MG63 (cell line): ENCODE data around the gene C5. TPM values are rescaled to one million over a fixed set of nuclear protein-coding genes. Genes with fewer than 3 reads are reported as not detected.
A peak's percentile ranks its signal among the peaks of the same experiment; 100 is the strongest.

Experiments used
- DNase-seq: peaks from one replicate; pipeline ENCODE4 v3.0.0-alpha.2; 2020
- H3K27me3 ChIP-seq: fragments of 250-450 bp; sonication (Bioruptor Pico); 2 replicates; pipeline ENCODE4 v1.5.1; 2020; ENCODE audit warnings: mild to moderate bottlenecking, moderate library complexity
- H3K36me3 ChIP-seq: fragments of 250-450 bp; sonication (Bioruptor Pico); 2 replicates; pipeline ENCODE4 v1.5.1; 2020; ENCODE audit warnings: mild to moderate bottlenecking, moderate library complexity
- H3K4me3 ChIP-seq: fragments of 250-450 bp; sonication (Bioruptor Pico); 2 replicates; pipeline ENCODE4 v1.5.1; 2020; ENCODE audit warnings: mild to moderate bottlenecking, moderate library complexity
- H3K9me3 ChIP-seq: fragments of 250-450 bp; sonication (Bioruptor Pico); 2 replicates; pipeline ENCODE4 v1.5.1; 2020; ENCODE audit warnings: mild to moderate bottlenecking, moderate library complexity
- total RNA-seq: library from RNA; depleted of rRNA; stranded (reverse); fragments of >200 nt; shearing (Covaris generic); gene quantifications from 2 replicates; pipeline ENCODE4 v1.2.3, GENCODE V29; 2014; ENCODE audit warnings: low replicate concordance

C5 gene
- total RNA-seq, 1 experiment from 2014 or later, result 2.4 TPM

DNA sequence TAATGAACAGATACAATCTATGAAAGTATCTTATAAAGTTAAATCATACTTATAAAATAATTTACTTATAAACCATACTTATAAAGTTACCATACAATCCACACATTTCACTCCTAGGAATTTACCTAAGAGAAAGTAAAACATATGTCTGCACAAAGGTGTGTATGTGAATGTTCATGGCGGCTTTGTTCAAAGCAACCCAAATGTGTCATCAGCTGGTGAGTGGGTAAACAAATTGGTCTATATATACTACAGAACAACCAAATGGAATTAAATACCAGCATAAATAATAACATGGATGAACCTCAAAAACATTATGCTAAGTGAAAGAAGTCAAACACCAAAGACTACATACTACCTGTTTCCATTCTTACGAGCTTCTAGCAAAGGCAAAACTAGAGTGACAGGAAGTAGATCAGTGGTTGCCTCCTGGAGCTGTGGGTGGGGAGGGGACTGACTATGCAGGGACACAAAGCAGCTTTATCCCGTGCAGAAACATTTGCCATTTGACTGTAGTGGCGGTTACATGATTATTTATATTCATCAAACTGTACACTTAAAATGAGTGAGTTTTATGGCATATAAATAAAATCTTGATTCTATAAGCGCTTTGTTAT is 134.1 kb downstream of the C5 start:
- H3K4me3 ChIP-seq, result no peak overlapping the region
- H3K36me3 ChIP-seq, result no peaks in the 10 kb centered on the region
- no peak for DNase-seq
- H3K27me3 ChIP-seq, result no peaks in the 10 kb centered on the region
- H3K9me3 ChIP-seq, result no peaks in the 10 kb centered on the region

DNA sequence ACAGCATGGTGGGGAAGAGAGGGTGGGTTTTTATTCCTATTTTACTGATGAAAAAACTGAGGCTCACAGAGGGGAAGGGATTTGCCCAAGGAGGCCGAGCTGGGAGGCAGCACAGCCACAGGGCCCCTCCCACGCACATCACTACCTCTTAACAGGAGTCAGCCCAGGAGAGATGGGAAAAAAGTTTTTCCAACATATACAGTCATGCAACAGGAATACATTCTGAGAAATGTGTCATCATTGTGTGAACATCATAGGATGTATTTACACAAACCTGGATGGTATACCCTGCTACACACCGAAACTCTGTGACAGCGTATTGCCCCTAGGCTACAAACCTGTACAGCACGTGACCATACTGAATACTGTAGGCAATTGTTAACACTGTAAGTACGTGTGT is 135.1 kb downstream of the C5 start:
- Histone ChIP-seq H3K4me3 (no peak overlapping the region), H3K36me3 (no peaks in the 10 kb centered on the region), H3K27me3 (no peaks in the 10 kb centered on the region), H3K9me3 (no peaks in the 10 kb centered on the region)
- DNase-seq, result no peak

DNA sequence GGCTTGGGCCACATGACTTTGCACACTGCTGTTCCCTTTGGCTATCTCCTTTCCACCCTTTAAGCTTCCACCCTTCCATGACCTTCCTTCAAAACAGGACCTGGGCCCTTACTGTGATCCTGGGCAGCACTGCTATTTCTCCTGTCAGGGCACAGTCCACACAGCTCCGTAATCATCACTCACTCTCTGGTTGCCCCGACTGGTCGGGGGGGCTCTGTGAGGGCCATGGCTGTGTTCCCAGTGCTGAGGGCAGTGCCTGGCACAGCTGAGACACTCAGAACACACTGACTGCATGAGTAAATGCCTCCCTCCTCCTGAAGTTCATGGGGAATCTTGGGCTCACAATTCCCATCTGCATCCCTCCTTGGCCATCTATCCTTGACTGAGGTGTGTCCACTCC is 135.7 kb downstream of the C5 start:
- DNase-seq, result peak; percentile 36
- no peaks in the 10 kb centered on the region for H3K36me3 ChIP-seq
- no peak overlapping the region for H3K4me3 ChIP-seq
- H3K9me3 ChIP-seq, result no peaks in the 10 kb centered on the region
- H3K27me3 ChIP-seq, result no peaks in the 10 kb centered on the region

DNA sequence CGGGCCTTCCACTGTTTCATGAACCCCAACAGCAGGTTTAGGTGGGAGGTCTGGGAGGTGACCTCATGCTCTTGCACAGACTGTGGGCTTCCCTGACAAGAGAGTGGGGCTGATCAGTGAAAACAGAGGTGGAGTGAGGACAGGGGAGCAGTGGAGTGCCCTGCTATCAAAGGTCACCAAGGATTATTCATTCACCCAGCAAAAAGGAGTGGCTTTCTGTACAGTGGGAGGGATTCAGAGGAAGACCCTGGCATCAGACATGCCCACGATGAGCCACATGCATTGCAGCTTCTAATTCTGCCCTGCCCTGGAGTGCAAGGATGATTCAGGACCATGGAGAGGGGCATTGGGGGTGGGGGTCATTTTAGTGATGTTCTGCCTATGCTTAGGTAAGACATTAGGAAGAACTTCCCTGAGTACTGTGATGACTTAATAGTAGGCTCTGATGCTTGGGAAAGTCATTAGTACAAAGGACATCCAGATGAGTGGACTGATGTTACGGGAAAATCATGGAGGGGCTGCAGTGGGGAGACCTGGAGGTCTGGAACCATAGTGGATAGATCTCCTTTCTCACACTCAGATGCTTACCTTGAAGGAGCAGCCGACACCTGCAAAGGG is 136.3 kb downstream of the C5 start:
- Histone ChIP-seq H3K27me3 (no peaks in the 10 kb centered on the region), H3K9me3 (no peaks in the 10 kb centered on the region), H3K36me3 (no peaks in the 10 kb centered on the region), H3K4me3 (no peak overlapping the region)
- DNase-seq, result no peak

DNA sequence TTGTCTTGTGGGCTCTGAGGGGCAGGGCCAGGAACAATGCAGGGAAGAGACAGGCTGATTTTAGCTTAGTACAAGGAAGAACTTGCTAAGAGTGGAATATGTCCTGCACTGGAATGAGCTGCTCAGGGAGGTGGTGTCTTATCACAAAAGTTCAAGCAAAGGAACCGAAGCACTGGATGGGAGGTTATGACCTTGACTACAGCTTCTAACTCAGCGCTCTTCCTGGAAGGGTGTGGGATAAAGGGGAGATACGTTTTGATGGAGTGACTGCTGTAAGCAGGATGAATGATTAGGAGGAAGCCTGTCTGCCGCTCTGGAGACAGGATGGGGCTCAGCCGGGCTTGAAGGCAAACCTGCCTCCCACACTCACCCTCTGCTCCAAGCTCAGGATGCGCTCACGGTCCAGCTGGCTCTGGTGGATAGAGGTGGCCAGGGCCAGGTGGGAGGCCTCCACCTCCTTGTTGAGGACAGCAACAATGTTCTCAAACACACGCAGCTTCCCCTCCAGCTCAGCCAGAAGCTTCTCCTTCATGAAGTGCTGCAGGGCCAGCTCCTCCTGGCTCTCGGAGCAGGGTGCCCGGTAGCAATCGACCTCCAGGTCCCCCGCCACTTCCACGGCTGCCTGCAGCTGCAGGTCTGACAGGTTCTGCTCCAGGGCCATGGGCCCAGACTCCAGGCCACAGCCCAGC is 137.0 kb downstream of the C5 start:
- Histone ChIP-seq H3K27me3 (no peaks in the 10 kb centered on the region), H3K9me3 (no peaks in the 10 kb centered on the region), H3K36me3 (no peaks in the 10 kb centered on the region), H3K4me3 (no peak overlapping the region)
- no peak for DNase-seq

DNA sequence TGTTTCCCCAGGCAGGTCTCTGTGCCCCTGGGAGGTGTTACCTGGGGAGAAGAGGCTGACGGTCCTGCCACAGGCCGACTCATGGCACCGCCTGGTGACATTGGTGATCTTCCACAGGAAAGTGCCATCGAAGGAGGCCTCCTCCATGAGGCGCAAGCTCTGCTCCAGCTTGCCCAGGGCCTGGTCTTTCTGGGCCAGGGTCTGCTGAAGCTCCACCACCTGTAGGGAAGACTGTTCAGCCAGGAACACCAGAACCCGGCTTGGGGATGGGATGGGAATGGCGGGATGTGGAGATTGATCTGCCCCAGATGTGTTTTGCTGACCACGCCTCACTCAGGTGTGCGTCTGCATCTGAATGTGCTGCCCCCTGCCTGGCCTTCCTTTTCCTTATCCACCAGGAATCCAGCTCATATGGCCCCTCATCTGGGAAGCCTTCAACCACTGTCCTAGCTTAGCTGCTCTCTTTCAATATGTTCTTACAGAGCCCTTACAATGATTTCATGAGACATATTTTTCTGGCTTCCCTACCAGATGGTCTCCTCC is 138.7 kb downstream of the C5 start:
- H3K4me3 ChIP-seq, result no peak overlapping the region
- no peaks in the 10 kb centered on the region for H3K27me3 ChIP-seq
- H3K9me3 ChIP-seq, result no peaks in the 10 kb centered on the region
- no peaks in the 10 kb centered on the region for H3K36me3 ChIP-seq
- DNase-seq, result no peak

DNA sequence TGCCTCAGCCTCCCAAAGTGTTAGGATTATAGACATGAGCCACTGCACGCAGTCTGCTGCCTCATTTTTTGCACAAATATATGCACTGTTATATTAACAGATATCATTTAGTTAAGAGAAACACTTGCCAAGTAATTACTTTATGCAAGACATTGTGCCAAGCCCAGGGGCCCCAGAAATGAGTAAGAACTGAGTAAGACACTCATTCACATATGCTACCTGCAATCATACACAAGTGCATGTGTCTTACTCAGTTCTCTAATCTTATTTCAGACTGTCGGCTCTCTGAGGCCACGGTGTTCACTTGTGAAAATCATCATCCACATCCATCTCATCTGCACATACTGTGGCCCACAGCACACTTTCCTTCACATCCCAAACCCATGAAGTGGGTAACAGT is 139.4 kb downstream of the C5 start:
- no peaks in the 10 kb centered on the region for H3K36me3 ChIP-seq
- no peaks in the 10 kb centered on the region for H3K27me3 ChIP-seq
- no peaks in the 10 kb centered on the region for H3K9me3 ChIP-seq
- DNase-seq, result peak; percentile 48
- no peak overlapping the region for H3K4me3 ChIP-seq

DNA sequence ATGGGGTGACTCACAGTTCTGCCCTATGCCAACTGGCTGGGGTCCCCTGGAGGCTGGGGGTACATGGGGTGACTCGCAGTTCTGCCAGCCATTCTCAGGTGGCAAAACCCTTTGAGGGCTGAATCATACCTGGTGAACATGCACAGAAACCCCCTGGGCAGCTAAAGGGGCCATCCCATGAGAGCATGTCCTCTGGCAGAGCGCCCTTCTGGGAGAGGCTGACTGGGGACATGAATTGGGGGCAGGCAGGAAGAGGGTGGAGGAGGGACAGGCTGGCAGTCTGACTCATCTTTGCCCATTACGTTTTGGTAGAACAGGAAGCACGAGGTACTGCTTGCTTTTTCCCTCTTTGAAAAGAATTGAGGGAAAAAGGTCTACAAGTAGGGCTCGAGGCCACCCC is 140.2 kb downstream of the C5 start:
- Histone ChIP-seq H3K36me3 (no peaks in the 10 kb centered on the region), H3K9me3 (no peaks in the 10 kb centered on the region), H3K27me3 (no peaks in the 10 kb centered on the region), H3K4me3 (no peak overlapping the region)
- DNase-seq, result peak; percentile 87

DNA sequence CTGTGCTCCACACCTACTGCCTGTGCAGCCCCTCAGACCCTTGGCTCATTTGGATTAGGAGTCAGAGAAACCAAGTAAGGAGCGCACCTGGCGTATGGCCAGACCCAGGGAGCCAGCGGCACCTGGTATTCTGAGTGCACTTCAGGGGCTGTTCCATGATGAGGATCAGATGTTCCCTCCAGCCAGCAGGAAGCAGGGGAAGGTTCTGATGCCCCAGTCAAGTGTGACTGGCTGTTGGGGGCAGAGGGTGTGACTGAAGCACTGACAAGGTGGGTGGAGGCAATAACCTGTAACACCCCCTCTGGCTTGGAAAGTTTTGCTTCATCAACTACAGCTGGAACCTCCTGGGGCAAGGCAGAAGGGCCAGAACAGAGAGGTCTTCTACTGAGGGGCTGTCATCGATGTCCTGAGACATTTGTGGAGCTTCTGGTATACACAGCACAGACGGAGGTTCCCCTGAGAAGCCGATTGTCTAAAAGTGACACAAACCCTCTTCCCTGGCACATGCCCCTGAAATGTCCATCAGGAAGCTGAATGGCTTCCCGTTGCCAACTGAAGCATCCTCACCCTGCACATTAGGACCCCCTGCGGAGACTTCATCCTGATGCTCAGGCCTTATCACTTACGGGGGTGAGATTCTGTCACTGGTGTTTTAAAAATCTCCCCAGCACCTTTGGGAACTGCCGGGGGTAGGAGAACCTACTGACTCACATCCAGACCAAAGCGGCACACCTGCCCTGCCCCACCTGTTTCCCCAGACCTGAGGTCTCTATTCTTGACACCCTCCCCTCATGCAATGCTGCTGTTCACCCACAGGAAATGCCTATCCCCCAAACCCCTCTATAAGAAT is 144.5 kb downstream of the C5 start:
- H3K27me3 ChIP-seq, result no peaks in the 10 kb centered on the region
- H3K9me3 ChIP-seq, result no peaks in the 10 kb centered on the region
- H3K4me3 ChIP-seq, result no peak overlapping the region
- H3K36me3 ChIP-seq, result no peaks in the 10 kb centered on the region
- no peak for DNase-seq

DNA sequence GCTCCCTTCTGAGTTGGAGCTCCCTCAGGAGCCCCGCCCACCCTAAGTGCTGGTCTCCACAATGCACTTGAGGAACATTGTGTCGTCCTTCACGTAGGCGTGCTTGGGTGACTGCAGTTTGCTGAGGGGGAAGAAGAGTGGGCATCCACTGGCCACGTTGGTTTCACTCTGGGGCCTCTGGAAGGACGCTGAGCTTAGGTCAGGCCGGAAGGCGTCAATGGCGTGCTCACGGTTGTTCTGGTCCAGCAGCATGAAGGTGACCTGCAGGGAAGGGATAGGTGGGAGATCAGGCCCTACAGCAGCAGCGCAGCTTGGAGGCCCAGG is 145.1 kb downstream of the C5 start:
- no peak for DNase-seq
- no peak overlapping the region for H3K4me3 ChIP-seq
- H3K9me3 ChIP-seq, result no peaks in the 10 kb centered on the region
- no peaks in the 10 kb centered on the region for H3K27me3 ChIP-seq
- no peaks in the 10 kb centered on the region for H3K36me3 ChIP-seq

DNA sequence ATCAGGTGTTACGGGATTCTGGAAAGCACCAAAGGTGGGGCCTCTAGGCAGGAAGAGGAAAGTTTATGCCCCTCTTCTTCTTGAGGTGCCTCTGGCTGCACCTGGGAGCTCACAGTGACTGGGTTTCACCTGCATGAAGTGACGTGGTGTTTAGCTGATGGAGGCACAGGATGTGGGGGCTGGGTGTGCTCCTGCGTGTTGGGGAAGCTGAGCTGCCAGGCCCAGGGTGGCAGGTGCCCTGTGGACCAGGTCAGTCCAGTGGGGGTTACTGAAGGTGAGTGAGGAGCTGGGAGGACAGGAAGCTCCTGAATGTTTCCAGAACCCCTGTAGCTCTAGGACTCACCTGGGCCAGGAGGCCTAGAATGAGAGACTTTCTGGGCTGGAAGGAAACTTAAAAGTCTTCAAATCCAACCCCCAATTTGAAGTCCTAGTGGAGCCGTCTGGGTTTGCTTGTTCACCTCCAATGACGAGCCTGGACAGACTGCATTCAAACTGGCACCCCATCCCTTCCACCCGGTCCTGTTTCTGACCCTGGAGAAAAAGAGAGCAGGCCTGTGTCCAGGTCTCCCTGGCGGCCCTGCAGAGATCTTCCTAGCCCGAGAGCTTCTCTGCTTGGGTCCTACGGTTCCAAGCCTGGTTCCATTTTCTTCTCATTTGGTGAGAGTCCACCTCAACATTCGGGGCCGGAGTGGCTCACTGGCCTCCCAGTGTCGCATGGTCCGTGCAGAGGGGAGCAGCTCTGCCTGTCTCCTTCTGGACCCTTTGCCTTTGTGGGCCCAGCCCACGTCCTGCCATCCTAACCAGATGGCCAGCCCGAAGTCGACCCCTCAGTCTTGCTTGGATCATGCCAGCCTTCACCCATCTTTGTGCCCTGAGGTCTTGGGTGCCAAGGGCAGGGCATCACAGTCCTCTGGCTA is 145.8 kb downstream of the C5 start:
- no peaks in the 10 kb centered on the region for H3K9me3 ChIP-seq
- no peaks in the 10 kb centered on the region for H3K27me3 ChIP-seq
- DNase-seq, result no peak
- no peaks in the 10 kb centered on the region for H3K36me3 ChIP-seq
- no peak overlapping the region for H3K4me3 ChIP-seq

DNA sequence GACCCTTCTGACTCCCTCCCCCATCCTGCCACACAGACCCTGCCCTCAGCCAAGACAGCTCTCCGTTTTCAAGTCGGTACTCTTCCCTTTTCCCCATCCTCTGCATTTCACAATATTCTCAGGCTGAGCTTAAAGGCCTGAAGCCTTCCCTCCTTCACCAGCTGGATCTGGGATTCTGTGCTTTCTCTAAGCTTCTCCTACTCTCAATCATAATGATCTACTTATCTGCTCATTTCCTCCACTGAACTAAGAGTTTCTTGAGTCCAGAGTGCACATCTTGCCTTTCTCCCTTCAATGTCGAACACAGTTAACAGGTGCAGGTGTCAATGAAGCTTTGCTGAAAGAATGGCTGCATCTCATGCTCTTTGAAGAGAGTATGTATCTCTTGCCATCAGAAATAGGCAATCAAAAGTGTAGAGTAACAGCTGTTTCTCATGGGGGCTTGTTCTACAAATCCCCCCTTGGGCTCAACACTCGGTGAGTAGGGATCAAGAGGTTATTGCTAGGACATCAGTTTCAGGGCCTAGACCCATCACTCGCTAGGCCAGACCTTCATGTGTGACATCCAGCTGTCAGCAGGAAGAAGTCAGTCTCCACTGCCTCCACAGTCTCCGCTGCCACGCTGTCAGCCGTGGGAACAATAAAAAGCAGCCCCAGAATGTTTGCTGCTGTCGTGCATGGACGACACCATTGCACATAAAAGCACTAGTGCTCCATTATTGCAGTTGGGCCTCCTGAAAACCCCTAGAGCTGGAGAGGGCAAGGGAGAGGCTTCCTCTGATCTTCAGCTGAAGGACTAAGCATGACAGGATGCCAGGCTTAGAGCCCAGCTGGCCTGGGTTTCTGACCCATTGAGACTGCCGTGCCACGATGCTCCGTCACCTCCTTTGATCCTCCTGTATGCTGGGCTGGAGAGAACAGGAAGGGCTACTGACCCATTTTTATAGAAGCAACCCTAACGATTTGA is 147.2 kb downstream of the C5 start:
- Histone ChIP-seq H3K36me3 (no peaks in the 10 kb centered on the region), H3K27me3 (no peaks in the 10 kb centered on the region), H3K4me3 (no peak overlapping the region), H3K9me3 (no peaks in the 10 kb centered on the region)
- no peak for DNase-seq
